A549 (cell line): Measurements from ENCODE around the gene ADCY3.

Experiments
- CEBPB ChIP-seq, 2 experiments: fragments of >200 bp in 1 of 2; sonication (Bioruptor Twin) in 1 of 2; formaldehyde crosslinking in 1 of 2; IDR thresholded peaks; 2 replicates each; pipeline ENCODE4 v1.6.1; 2012 to 2016
- EHMT2 ChIP-seq: fragments of 200-600 bp; sonication (generic); IDR thresholded peaks from 2 replicates; pipeline ENCODE4 v1.6.1; 2016; ENCODE audit warnings: antibody characterized with exemption, low read depth, mild to moderate bottlenecking, moderate library complexity
- EP300 ChIP-seq, 2 experiments: fragments of >200 bp; sonication (Bioruptor Twin); formaldehyde crosslinking; IDR thresholded peaks; 2 replicates in 1 of 2; 3 replicates in 1 of 2; pipeline ENCODE4 v1.6.1; 2016 to 2017
- JUNB ChIP-seq: fragments of >200 bp; sonication (Bioruptor Twin); formaldehyde crosslinking; IDR thresholded peaks from 2 replicates; pipeline ENCODE4 v1.6.1; 2016
- MAFK ChIP-seq: fragments of 450-650 bp; IDR thresholded peaks from 2 replicates; pipeline ENCODE4 v1.6.1; 2014; ENCODE audit not compliant: partially characterized antibody
- POLR2A ChIP-seq: IDR thresholded peaks from 2 replicates; pipeline ENCODE4 v1.6.1; 2012; ENCODE audit warnings: mild to moderate bottlenecking, low read length
- RCOR1 ChIP-seq: fragments of 150-350 bp; IDR thresholded peaks from 2 replicates; pipeline ENCODE4 v1.6.1; 2014; ENCODE audit warnings: antibody characterized with exemption, low read length, low read depth
- RFX5 ChIP-seq: fragments of 450-650 bp; IDR thresholded peaks from 2 replicates; pipeline ENCODE4 v1.7.1; 2014; ENCODE audit warnings: antibody characterized with exemption, mild to moderate bottlenecking, moderate library complexity
- TF ChIP-seq, protein P1 (sequence below): fragments of 200-600 bp; sonication (generic); IDR thresholded peaks from 2 replicates; pipeline ENCODE4 v1.6.1; 2016; ENCODE audit warnings: antibody characterized with exemption, mild to moderate bottlenecking, moderate library complexity
- TF ChIP-seq, protein P2 (sequence below): fragments of 450-650 bp; IDR thresholded peaks from 2 replicates; pipeline ENCODE4 v1.6.1; 2014; ENCODE audit warnings: antibody characterized with exemption
- TF ChIP-seq, protein P3 (sequence below): fragments of >200 bp; sonication (Bioruptor Twin); formaldehyde crosslinking; IDR thresholded peaks from 3 replicates; pipeline ENCODE4 v1.5.1; 2016
- TF ChIP-seq, protein P4 (sequence below): fragments of >200 bp; sonication (Bioruptor Twin); formaldehyde crosslinking; IDR thresholded peaks from 3 replicates; pipeline ENCODE4 v1.6.1; 2016
- TF ChIP-seq, protein P5 (sequence below): fragments of 250-450 bp; sonication (Bioruptor Pico); IDR thresholded peaks from 2 replicates; pipeline ENCODE4 v1.5.0; 2021; ENCODE audit warnings: mild to moderate bottlenecking, moderate library complexity, borderline replicate concordance

DNA sequence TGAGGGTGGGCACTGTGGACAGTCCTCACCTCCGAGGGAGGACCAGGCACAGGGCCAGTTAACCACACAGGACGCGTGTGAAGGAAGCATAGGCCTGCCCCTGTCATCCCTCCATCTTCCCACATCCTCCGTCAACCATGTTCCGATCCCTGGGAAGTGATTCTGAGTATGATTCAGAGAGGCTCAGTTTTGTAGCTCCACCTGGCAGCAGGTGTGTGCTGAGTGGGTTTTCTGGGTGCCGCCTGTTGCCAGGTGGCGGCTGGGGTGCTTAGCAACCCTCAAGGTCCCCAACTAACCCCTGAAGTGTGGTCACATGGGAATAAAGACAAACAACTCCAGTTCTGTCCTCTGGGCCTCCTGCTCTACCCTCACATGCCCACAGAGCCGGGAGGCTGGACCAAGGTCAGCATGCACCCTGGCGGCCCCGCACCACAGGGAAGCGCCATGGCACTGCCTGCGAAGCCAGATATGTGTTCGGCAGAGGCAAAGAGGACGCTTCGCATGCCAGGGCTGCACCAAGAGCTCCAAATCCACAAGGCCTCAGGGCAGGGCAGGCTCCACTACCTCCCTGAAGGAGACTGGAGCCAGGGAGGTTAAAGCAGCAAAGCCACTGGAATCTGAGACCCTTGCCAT is 60.0 kb downstream of the ADCY3 start:
- TF ChIP-seq EP300 (IDR thresholded peaks at IDR 0.05) (no peak), EHMT2 (no peak), JUNB (no peak), RFX5 (no peak), POLR2A (no peak), CEBPB (IDR thresholded peaks at IDR 0.05) (no peak), RCOR1 (no peak), MAFK (no peak)
- TF ChIP-seq, protein P1, sequence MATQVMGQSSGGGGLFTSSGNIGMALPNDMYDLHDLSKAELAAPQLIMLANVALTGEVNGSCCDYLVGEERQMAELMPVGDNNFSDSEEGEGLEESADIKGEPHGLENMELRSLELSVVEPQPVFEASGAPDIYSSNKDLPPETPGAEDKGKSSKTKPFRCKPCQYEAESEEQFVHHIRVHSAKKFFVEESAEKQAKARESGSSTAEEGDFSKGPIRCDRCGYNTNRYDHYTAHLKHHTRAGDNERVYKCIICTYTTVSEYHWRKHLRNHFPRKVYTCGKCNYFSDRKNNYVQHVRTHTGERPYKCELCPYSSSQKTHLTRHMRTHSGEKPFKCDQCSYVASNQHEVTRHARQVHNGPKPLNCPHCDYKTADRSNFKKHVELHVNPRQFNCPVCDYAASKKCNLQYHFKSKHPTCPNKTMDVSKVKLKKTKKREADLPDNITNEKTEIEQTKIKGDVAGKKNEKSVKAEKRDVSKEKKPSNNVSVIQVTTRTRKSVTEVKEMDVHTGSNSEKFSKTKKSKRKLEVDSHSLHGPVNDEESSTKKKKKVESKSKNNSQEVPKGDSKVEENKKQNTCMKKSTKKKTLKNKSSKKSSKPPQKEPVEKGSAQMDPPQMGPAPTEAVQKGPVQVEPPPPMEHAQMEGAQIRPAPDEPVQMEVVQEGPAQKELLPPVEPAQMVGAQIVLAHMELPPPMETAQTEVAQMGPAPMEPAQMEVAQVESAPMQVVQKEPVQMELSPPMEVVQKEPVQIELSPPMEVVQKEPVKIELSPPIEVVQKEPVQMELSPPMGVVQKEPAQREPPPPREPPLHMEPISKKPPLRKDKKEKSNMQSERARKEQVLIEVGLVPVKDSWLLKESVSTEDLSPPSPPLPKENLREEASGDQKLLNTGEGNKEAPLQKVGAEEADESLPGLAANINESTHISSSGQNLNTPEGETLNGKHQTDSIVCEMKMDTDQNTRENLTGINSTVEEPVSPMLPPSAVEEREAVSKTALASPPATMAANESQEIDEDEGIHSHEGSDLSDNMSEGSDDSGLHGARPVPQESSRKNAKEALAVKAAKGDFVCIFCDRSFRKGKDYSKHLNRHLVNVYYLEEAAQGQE, result no peak
- TF ChIP-seq, protein P2, sequence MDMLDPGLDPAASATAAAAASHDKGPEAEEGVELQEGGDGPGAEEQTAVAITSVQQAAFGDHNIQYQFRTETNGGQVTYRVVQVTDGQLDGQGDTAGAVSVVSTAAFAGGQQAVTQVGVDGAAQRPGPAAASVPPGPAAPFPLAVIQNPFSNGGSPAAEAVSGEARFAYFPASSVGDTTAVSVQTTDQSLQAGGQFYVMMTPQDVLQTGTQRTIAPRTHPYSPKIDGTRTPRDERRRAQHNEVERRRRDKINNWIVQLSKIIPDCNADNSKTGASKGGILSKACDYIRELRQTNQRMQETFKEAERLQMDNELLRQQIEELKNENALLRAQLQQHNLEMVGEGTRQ, result no peak
- TF ChIP-seq, protein P3, sequence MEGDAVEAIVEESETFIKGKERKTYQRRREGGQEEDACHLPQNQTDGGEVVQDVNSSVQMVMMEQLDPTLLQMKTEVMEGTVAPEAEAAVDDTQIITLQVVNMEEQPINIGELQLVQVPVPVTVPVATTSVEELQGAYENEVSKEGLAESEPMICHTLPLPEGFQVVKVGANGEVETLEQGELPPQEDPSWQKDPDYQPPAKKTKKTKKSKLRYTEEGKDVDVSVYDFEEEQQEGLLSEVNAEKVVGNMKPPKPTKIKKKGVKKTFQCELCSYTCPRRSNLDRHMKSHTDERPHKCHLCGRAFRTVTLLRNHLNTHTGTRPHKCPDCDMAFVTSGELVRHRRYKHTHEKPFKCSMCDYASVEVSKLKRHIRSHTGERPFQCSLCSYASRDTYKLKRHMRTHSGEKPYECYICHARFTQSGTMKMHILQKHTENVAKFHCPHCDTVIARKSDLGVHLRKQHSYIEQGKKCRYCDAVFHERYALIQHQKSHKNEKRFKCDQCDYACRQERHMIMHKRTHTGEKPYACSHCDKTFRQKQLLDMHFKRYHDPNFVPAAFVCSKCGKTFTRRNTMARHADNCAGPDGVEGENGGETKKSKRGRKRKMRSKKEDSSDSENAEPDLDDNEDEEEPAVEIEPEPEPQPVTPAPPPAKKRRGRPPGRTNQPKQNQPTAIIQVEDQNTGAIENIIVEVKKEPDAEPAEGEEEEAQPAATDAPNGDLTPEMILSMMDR, result no peak
- TF ChIP-seq, protein P4, sequence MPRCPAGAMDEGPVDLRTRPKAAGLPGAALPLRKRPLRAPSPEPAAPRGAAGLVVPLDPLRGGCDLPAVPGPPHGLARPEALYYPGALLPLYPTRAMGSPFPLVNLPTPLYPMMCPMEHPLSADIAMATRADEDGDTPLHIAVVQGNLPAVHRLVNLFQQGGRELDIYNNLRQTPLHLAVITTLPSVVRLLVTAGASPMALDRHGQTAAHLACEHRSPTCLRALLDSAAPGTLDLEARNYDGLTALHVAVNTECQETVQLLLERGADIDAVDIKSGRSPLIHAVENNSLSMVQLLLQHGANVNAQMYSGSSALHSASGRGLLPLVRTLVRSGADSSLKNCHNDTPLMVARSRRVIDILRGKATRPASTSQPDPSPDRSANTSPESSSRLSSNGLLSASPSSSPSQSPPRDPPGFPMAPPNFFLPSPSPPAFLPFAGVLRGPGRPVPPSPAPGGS, result no peak
- TF ChIP-seq, protein P5, sequence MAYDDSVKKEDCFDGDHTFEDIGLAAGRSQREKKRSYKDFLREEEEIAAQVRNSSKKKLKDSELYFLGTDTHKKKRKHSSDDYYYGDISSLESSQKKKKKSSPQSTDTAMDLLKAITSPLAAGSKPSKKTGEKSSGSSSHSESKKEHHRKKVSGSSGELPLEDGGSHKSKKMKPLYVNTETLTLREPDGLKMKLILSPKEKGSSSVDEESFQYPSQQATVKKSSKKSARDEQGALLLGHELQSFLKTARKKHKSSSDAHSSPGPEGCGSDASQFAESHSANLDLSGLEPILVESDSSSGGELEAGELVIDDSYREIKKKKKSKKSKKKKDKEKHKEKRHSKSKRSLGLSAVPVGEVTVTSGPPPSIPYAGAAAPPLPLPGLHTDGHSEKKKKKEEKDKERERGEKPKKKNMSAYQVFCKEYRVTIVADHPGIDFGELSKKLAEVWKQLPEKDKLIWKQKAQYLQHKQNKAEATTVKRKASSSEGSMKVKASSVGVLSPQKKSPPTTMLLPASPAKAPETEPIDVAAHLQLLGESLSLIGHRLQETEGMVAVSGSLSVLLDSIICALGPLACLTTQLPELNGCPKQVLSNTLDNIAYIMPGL, result no peak
